ENCODE measurements around the gene DHH.
"Not testable (repeated sequence)": the region's sequence is repeated elsewhere in the genome, so short reads cannot be mapped to it uniquely, and the experiment has no call there.

- not testable (repeated sequence) for TF ChIP-seq CTCF, EP300, POLR2A (IDR thresholded peaks at IDR 0.05)
Measured at GRCh38 chr12:49136997-49137396, 42.4 kb upstream of the DHH start.

Measured in suprapubic skin (tissue), 3 donors.